Measurements from ENCODE around the gene YWHAB.

YWHAB gene

GRCh38 chr20:44950368-44950767 lies 64.9 kb downstream of the YWHAB start:
- in situ Hi-C loops (cut with HindIII; ENCODE audit: low sequenced_read_pairs) = no loop called here

GRCh38 chr20:44952731-44953130 lies 67.2 kb downstream of the YWHAB start:
- in situ Hi-C loops (cut with HindIII; ENCODE audit: low sequenced_read_pairs) = no loop called here

GRCh38 chr20:44954211-44954610 lies 68.7 kb downstream of the YWHAB start:
- in situ Hi-C loops (cut with HindIII; ENCODE audit: low sequenced_read_pairs) = no loop called here

GRCh38 chr20:44955270-44955669 lies 69.8 kb downstream of the YWHAB start:
- in situ Hi-C loops (cut with HindIII; ENCODE audit: low sequenced_read_pairs) = loop anchor here (5.0 kb wide), 1 partner anchor 63 kb away; no protein-coding TSS in a partner anchor

GRCh38 chr20:44956410-44956809 lies 70.9 kb downstream of the YWHAB start:
- in situ Hi-C loops (cut with HindIII; ENCODE audit: low sequenced_read_pairs) = loop anchor here (5.0 kb wide), 1 partner anchor 64 kb away; no protein-coding TSS in a partner anchor

Data from endothelial cell of hepatic sinusoid (primary cell).